ENCODE data around the gene PTPRN2.
"Not testable (repeated sequence)": the region's sequence is repeated elsewhere in the genome, so short reads cannot be mapped to it uniquely, and the experiment has no call there.

Gene PTPRN2

DNA sequence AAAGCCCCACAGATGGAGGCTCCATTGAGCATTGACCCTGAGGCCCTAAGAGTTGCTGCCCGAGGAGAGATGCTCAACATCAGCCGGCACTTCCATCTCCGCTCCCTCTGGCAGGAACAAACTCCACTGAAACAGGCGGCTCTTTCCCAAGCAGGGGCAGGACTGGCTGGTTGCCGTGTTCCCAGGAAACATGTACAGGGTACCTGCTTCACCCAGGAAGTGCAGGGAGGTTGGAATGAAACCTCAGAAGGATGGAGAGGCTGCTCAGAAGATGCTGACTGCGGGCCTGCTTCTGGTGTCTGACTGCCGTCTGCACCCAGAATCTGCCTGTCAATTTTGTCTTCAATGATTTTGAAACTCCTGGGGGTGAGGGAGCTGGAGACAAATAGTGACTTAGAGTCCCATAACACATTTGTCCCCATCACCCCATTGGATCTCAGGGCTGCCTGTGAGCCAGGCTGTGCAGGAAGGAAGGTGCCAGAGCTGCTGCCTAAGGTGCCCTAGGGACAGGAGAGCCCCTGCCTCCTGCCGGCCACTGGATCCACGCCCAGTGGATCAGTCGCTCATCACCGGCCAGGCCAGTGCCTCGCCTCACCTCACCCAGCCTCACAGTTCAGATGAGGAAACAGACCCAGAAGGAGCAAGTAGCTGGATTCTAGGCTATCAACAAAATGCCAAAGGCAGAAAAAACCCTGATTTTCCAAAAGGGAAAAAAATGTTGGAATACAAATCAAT, 237.3 kb downstream of the PTPRN2 start:
- DNase-seq (ENCODE audit: low spot score), result no peak

DNA sequence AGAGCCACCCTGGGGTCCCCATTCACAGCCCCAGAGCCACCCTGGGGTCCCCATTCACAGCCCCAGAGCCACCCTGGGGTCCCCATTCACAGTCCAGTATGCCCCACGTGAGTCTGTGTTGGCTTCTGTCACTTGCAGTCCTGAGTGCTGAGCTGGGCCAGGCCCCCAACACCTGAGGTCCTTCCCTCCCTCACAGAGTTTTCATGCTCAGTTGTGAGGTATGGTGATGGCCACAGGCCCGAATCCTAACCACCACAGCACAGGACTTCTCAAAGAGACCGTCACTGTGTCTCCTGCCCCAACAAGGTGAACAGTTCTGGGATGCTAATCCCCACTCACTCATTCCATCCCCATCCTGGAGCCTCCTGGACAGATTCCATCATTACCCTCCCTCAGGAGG, 239.2 kb downstream of the PTPRN2 start:
- no peak for DNase-seq (ENCODE audit: low spot score)

DNA sequence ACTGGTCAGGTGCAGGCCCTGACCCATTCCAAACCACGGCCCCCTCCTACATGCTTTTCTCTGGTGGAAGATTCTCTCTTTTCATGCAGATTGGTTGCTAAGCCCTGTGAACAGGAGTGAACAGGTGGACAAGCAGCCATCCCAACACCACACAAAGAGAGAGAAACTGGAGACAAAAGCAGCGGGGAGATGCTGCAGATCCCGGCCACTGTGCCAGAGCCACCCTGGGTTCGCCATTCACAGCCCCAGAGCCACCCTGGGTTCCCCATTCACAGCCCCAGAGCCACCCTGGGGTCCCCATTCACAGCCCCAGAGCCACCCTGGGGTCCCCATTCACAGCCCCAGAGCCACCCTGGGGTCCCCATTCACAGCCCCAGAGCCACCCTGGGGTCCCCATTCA, 239.6 kb downstream of the PTPRN2 start:
- not testable (repeated sequence) for DNase-seq (ENCODE audit: low spot score)

DNA sequence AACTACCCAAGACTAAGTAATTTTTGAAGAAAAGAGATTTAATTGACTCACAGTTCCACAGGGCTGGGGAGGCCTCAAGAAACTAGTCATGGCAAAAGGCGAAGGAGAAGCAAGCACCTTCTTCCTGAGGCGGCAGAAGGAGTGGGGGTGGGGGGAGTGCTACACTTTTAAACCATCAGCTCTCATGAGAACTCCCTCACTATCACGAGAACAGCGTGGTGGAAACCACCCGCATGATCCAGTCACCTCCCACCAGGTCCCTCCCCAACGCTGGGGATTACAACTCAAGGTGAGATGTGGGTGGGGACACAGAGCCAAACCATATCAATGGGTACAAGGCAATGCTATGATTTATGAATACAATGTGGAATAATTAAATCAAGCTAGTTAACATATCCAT, 241.9 kb downstream of the PTPRN2 start:
- no peak for DNase-seq (ENCODE audit: low spot score)

DNA sequence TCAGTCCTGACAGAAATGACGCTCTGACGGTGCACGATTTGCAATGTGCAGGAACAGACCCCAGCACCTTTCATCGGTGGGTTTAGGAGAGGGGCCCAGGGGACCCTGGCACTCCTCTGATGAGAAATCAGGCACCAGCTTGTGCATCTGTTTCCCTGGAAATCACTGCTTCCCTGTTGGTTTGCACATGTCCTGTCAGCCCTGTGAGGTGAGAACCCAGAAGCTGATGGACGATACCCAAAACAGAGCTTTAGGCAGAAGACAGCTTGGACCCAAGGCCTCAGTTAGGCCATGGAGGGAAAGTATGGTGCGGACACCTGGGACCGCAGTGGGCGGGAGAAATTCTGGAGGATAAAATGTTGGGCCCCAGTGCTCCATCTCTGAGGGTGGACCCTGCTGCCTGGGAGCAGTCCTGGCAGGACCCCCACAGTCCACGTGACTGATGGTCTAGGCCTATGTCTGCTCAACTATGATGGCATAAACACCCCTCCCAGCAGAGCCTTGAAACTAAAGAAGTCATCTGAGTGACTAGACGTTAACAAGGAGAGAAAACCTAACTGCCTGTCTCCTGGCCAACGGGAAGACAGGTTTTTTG, 242.8 kb downstream of the PTPRN2 start:
- DNase-seq (ENCODE audit: low spot score), result no peak

DNA sequence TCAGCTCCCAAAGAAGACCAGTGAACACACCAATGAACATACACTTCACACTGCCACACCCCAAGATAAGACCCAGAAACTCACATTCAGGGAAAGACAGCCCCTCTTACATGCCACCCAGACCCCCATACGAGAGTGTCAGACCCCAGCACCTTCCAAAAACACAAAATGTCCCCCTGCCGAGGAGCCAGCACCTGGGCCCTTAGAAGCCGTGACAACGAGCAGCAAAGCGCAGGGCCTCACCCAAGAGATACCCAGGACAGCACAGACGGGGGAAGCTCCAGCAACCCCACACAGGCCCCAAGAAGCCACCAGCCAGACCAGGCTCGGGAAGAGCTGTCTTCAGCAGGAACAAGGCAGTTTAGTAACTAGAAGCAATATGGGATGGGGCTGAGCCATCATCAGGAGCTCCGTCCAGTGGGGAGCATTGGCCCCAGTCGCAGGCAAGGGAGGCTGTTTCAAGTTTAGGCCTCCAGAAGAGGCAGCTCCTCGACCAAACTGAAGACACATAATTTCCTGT, 243.6 kb downstream of the PTPRN2 start:
- no peak for DNase-seq (ENCODE audit: low spot score)

DNA sequence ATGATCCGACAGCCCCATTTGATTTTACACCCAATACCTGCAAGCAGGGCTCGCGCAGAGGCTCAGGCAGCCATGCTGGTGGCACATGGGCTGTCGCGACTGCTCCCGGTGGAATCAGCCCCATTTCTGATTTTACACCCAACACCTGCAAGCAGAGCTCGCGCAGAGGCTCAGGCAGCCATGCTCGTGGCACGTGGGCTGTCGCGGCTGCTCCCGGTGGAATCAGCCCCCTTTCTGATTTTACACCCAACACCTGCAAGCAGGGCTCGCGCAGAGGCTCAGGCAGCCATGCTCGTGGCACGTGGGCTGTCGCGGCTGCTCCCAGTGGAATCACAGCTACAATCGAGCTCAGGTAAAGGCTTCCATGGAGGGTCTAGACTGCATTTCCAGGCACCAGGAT, 244.1 kb downstream of the PTPRN2 start:
- DNase-seq (ENCODE audit: low spot score), result no peak

DNA sequence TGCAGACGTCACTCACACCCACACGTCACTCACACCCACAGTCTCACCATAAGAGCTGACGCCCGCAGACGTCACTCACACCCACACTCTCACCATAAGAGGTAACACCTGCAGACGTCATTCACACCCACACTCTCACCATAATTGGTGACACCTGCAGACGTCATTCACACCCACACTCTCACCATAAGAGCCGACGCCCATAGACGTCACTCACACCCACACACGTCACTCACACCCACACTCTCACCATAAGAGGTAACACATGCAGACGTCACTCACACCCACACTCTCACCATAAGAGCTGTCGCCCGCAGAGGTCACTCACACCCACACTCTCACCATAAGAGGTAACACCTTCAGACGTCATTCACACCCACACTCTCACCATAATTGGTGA, 246.5 kb downstream of the PTPRN2 start:
- DNase-seq (ENCODE audit: low spot score), result not testable (repeated sequence)

DNA sequence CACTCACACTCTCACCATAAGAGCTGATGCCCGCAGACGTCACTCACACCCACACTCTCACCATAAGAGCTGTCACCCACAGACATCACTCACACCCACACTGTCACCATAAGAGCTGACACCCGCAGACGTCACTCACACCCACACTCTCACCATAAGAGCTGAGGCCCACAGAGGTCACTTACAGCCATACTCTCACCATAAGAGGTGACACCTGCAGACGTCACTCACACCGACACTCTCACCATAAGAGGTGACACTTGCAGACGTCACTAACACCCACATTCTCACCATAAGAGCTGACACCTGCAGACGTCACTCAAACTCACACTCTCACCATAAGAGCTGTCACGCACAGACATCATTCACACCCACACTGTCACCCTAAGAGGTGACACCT, 250.7 kb downstream of the PTPRN2 start:
- not testable (repeated sequence) for DNase-seq (ENCODE audit: low spot score)

DNA sequence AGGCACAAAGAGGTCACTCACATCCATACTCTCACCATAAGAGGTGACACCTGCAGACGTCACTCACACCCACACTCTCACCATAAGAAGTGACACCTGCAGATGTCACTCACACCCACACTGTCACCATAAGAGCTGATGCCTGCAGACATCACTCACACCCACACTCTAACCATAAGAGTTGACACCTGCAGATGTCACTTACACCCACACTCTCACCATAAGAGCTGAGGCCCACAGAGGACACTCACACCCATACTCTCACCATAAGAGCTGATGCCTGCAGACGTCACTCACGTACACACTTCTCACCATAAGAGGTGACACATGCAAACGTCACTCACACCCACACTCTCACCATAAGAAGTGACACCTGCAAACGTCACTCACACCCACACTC, 255.1 kb downstream of the PTPRN2 start:
- DNase-seq (ENCODE audit: low spot score), result not testable (repeated sequence)

DNA sequence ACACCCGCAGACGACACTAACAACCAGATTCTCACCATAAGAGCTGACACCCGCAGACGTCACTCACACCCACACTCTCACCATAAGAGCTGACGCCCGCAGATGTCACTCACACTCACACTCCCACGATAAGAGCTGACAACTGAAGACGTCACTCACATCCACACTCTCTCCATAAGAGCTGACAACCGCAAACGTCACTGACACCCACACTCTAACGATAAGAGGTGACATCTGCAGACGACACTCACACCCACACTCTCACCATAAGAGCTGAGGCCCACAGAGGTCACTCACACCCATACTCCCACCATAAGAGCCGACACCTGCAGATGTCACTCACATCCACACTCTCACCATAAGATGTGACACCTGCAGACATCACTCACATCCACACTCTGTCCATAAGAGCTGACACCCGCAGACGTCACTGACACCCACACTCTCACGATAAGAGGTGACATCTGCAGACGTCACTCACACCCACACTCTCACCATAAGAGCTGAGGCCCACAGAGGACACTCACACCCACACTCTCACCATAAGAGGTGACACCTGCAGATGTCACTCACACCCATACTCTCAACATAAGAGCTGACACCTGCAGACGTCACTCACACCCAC, 255.7 kb downstream of the PTPRN2 start:
- DNase-seq (ENCODE audit: low spot score), result not testable (repeated sequence)

DNA sequence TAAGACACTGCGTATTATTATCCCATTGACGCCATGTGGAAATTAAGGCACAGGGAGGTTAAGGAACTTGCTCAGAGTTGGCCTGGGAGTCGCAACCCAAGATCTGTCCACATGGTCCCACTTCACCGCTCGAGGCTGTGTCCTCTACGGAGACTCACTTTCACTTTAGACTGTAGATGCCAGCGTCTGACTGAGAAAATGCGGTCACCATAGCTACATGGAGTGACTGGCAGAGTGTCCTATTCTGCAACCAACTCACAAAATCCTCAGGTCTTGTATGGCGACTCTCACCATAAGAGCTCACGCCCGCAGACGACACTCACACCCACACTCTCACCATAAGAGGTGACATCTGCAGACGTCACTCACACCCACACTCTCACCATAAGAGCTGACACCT, 257.9 kb downstream of the PTPRN2 start:
- no peak for DNase-seq (ENCODE audit: low spot score)

DNA sequence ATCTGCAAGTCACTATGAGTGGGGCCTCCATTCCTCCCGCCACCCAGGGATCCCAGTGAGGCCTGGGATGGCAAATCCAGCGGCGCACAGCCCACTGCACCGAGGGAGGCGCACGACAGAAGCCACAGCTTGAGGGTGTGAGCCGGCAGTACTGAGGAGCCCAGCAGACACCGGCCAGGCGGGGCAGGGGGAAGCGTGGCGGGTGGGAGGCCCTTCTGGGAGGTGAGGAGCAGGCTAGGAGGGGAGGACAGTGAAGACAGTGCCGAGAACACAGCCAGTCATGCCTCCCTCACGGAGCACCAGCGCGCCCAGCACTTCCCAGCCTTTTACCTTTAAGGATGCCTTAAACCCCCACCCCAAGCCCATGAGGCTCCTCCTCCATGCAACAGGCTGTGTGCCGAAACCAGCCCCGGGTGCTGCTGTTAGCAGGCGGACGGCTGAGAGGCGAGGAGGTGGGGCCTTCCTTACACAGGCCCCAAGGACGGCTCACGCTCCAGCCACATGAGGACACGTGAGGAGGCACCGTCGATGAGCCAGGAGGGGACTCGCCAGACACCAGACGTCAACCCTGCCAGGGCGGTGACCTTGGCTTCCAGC, 258.5 kb downstream of the PTPRN2 start:
- DNase-seq (ENCODE audit: low spot score), result no peak

DNA sequence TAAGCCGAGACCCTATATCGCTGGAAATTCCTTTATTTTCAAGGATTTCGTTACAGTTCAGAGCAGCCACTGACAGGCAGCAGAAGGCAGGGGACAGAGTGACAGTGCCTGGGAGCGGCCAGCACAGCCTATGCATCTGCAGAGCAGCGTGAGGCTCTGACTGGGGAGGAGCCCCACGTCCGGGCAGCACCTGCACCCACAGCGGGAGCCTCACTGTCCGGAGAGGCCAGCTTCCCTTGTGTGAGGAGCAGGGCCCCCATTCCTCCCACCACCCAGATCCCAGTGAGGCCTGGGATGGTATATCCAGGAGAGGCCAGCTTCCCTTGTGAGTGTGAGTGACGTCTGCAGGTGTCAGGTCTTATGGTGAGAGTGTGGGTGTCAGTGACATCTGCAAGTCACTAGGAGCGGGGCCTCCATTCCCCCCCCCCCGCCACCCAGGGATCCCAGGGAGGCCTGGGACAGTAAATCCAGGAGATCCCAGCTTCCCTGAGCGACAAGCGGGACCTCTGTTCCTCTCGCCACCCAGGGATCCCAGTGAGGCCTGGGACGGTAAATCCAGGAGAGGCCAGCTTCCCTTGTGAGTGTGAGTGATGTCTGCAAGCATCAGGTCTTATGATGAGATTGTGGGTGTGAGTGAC, 259.1 kb downstream of the PTPRN2 start:
- DNase-seq (ENCODE audit: low spot score), result no peak

DNA sequence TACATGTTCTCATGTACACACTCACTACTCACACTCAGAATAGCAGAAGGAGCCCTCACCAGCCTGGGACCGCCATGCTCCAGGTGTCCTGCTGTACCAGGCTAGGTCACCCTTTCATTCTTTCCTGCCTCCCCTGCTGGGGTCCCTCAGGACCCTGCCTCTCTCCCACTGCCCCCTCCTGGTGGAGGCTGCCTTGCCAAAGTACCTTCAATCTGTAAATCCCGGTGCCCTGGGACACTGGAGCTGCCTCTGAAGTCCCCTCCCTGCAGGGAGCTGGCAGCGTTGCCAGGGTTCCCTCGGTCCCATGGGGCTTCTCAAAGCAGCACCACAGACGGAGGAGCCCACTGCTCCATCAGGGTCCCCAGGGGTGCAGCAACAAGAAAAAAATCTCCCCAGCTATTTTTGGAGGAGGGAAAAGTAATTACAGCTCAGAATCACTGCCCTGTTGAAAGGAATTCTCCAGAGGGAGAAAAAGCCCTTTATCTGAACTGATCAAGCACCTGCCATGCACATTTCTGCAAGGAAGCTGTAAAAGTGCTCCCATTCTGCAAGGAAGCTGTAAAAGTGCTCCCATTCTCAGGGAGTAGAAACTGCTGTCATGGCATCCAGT, 259.9 kb downstream of the PTPRN2 start:
- DNase-seq (ENCODE audit: low spot score), result no peak

DNA sequence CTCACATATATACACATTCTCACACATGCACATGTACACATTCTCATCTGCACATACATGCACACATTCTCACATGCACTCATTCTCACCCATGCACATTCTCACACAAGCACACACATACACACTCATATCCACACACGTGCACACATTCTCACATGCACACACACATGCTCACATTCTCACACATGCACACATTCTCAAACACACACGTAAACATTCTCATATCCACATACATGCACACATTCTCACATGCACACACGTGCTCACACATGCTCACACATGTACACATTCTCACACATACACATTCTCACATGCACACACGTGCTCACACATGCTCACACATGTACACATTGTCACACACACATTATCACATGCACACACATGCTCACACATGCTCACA, 260.6 kb downstream of the PTPRN2 start:
- DNase-seq (ENCODE audit: low spot score), result no peak

DNA sequence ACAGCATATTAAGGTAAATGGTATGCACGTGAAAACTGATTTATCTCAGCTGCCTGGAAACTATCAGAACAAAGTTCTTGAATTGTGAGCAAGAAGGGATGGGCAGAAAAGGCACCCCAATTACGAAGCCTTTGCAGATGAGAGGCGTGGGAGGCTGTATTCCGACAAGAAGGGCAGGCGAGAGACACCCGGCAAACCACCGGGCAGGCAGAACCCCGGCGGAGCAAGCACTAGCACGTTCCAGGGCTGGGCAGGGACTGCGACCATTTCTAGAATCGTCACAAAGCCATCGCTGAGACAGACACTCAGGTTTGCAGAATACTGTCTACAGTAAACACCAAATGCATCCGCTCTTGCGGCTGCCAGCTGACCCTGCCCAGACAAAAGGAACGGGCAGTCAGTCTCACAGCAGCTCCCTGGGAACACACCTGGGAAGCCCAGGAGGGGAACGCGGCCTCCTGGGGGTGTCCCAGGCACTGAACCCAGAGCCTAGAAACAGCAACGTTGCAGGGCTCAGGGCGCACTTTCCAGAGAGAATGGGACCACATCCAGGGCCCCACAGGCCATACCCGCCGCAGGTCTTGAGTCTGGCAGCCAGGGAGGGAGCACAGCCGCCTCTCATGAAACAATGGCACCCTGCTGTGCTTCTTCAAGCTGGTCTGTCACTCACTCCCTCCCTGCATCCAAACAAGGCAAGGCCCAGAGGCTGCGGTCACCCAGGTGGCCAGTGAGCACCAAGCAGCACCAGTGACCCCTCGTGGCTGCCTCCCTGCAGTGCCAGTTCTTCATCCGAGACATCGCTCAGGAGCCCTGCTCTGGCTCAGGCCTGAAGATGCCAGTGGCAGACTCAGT, 261.9 kb downstream of the PTPRN2 start:
- DNase-seq (ENCODE audit: low spot score), result no peak

DNA sequence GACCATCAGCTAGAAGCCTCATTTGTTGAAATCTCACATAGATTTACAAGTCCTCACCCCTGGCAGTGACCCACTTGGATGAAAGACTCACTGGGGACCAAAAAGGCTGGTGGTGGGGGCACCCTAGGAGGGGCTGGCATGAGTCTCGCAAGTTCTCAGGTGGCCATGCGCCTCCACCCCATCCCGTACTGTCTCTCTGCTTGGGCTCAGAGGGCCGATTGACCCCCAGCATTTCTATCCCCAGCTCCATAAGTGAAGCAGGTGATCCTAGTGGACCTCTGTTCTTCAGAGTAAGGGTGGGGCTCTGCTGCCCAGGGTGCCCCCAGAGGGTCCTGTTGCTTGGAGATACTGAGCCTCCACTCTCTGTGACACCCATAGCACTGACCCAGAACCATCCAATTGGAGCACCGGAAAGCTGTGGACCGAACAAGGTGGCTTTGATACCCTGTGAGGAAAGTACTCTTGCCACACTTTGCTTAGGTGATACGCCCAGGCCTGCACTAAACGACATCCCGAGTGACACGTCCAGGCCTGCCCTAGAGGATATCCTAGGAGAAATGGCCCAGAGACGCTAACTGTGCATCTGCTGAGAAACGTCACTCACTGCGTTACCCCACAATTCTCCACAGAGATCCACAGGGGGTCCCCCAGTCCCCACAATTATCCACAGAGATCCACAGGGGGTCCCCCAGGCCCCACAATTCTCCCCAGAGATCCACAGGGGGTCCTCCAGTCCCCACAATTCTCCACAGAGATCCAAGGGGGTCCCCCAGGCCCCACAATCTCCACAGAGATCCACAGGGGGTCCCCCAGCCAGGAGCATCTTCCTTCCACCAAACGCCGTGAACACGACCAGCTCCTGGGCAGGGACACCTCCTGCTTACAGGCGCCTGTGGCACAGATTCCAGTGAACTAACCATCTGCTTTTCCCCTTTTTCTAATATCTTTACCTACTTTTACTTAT, 262.9 kb downstream of the PTPRN2 start:
- DNase-seq (ENCODE audit: low spot score), result no peak

DNA sequence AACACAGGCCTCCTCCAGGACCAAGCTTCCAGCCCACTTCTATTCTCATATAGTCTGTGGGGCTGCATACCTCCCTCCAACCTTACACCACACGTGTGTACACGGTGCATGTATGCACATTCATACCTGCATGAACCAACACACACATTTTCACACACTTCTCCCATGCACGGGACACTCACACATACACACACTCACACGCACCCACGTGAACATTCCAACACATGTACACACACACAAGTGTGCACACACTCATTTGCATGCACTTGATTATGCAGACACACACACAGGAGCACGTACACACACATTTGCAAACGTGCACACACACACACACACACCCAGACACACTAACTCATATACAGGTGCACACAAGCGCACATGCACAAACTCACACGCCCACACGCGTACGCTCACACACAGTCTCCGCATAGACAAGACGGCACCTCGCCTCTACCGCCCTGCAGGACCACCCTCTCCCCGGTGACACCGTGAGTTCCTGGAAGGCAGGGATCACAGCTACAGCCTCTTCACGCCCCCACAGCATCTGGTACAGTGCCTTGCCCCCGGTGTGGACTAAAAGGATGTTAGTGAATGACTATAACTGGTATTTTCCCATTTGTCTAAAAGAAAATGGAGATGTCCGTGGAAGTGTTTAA, 263.8 kb downstream of the PTPRN2 start:
- no peak for DNase-seq (ENCODE audit: low spot score)
